ENCODE results near the gene TMUB2. TPM values are rescaled to one million over a fixed set of nuclear protein-coding genes. Genes with fewer than 3 reads are reported as not detected.

TMUB2 gene
- total RNA-seq, 5 donors from 2014 or later (not counting 1 experiment from before 2014, with no cell fraction given), result 42.0 to 46.6 (median 43.0) TPM

DNA sequence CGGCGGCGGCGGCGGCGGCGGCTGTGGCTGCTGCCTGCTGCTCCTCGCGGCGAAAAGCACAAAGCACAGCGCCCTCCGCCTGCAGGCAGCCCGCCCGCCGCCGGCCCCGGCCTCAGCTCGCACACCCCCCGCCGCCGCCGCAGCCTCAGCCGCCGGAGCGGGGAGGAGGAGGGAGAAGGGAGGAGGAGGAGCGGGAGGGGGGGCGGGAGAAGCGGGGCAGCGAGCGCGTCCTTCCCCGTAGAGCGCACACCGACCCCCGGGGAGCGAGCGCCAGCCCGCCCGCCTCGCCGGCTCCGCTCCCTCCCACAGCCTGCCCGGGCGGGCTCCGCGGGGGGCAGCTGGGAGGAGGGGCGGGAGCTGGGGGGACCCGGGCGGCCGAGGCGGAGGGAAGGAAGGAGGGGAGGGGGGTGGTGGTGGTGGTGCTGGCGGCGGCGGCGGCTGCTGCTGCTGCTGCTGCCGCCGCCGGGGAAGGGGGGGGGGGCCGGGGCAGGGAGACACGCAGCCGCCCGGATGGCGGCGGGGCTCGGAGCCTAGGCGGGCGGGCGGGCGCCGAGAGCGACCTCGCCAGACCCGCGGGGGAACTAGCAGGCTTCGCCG is 32.9 kb downstream of the TMUB2 start, which contains the start of gene UBTF:
UBTF (minus strand) TSS at position 60 of the 597 bp plus-strand sequence. CDS start 1,446 bp downstream, outside the sequence.
- ChIA-PET CTCF (interaction anchor here in 1 of 2 donors (0.7 to 2.6 kb wide), 3 partner anchors 9 to 107 kb away, joined by 3 to 12 read pairs (median 3); partner anchors contain the start of gene RUNDC3A), POLR2A (no interaction called here)
- peaks cover 28 to 46% of the 10 kb centered on the region in 2 experiments for H3K4me1 ChIP-seq (ENCODE audit: control insufficient read depth in 1 of 2, extremely low read depth in 1 of 2, insufficient read depth in 2 of 2, low read length in 2 of 2)
- H3K36me3 ChIP-seq (ENCODE audit: control insufficient read depth in 2 of 2, extremely low read depth in 1 of 2, insufficient read depth in 1 of 2, low read length in 1 of 2), result peaks cover 0 to 21% of the 10 kb centered on the region in 2 donors
- peak within 1 kb of the TSS; percentile 87 to 95 for H3K27ac Mint-ChIP-seq
- no peaks in the 10 kb centered on the region for H3K27me3 ChIP-seq (replicated peaks in 1 of 2; ENCODE audit: control insufficient read depth in 2 of 2, extremely low read depth in 1 of 2, insufficient read depth in 2 of 2, low read length in 1 of 2)
- H3K27ac ChIP-seq (ENCODE audit: low read length), result peak within 1 kb of the TSS; percentile 75
- peak; percentile 36 to 46 (median 40) for ATAC-seq (replicated peaks in 1 of 4)
- H3K4me1 Mint-ChIP-seq, result peaks cover 40 to 41% (median 41%) of the 10 kb centered on the region in 3 donors
- 0% methylated on average over 23 of the region's 76 CpGs for WGBS (ENCODE audit: insufficient coverage)
- H3K4me3 Mint-ChIP-seq, result peak within 1 kb of the TSS; percentile 89 to 98 (median 91)
- peaks cover 0 to 1% of the 10 kb centered on the region in 2 donors for H3K27me3 Mint-ChIP-seq
- peak; percentile 43 to 82 (median 71) for DNase-seq
- no peaks in the 10 kb centered on the region for H3K9me3 ChIP-seq
- no peaks in the 10 kb centered on the region for H3K9me3 Mint-ChIP-seq
- peaks cover 22% of the 10 kb centered on the region for H3K36me3 Mint-ChIP-seq
- H3K4me3 ChIP-seq (ENCODE audit: control insufficient read depth in 1 of 2, extremely low read depth in 1 of 2, low read length in 1 of 2), result peak within 1 kb of the TSS; percentile 71 to 86

- H3K36me3 ChIP-seq (ENCODE audit: control insufficient read depth in 2 of 2, extremely low read depth in 1 of 2, insufficient read depth in 1 of 2, low read length in 1 of 2), result peaks cover 0 to 13% of the 10 kb centered on the region in 2 donors
- no peaks in the 10 kb centered on the region for H3K27me3 ChIP-seq (replicated peaks in 1 of 2; ENCODE audit: control insufficient read depth in 2 of 2, extremely low read depth in 1 of 2, insufficient read depth in 2 of 2, low read length in 1 of 2)
- H3K27ac ChIP-seq (ENCODE audit: low read length), result peak overlapping the region; percentile 75
- peaks cover 15% of the 10 kb centered on the region for H3K36me3 Mint-ChIP-seq
- peaks cover 0 to 1% of the 10 kb centered on the region in 2 donors for H3K27me3 Mint-ChIP-seq
- peak overlapping the region; percentile 90 to 95 for H3K27ac Mint-ChIP-seq
- peaks cover 32 to 34% (median 33%) of the 10 kb centered on the region in 3 donors for H3K4me1 Mint-ChIP-seq
- H3K4me1 ChIP-seq (ENCODE audit: control insufficient read depth in 1 of 2, extremely low read depth in 1 of 2, insufficient read depth in 2 of 2, low read length in 2 of 2), result peaks cover 22 to 38% of the 10 kb centered on the region in 2 experiments
- no peaks in the 10 kb centered on the region for H3K9me3 Mint-ChIP-seq
- peak overlapping the region; percentile 93 to 98 (median 97) for H3K4me3 Mint-ChIP-seq
- no peaks in the 10 kb centered on the region for H3K9me3 ChIP-seq
- ChIA-PET CTCF (interaction anchor here in 1 of 2 donors (0.7 to 2.6 kb wide), 5 partner anchors 10 to 125 kb away, joined by 3 to 12 read pairs (median 3); partner anchors contain the start of genes GRN and RUNDC3A), POLR2A (no interaction called here)
- peak; percentile 11 to 37 (median 16) for ATAC-seq (replicated peaks in 1 of 4)
- H3K4me3 ChIP-seq (ENCODE audit: control insufficient read depth in 1 of 2, extremely low read depth in 1 of 2, low read length in 1 of 2), result peak overlapping the region; percentile 71 to 86
- DNase-seq, result peak in 34 of 35 experiments; percentile 21 to 76 (median 52)
- WGBS (ENCODE audit: insufficient coverage), result under 1% methylated on average over 72 of the region's 108 CpGs
Measured at GRCh38 chr17:44220213-44221083, 33.7 kb downstream of the TMUB2 start.

DNA sequence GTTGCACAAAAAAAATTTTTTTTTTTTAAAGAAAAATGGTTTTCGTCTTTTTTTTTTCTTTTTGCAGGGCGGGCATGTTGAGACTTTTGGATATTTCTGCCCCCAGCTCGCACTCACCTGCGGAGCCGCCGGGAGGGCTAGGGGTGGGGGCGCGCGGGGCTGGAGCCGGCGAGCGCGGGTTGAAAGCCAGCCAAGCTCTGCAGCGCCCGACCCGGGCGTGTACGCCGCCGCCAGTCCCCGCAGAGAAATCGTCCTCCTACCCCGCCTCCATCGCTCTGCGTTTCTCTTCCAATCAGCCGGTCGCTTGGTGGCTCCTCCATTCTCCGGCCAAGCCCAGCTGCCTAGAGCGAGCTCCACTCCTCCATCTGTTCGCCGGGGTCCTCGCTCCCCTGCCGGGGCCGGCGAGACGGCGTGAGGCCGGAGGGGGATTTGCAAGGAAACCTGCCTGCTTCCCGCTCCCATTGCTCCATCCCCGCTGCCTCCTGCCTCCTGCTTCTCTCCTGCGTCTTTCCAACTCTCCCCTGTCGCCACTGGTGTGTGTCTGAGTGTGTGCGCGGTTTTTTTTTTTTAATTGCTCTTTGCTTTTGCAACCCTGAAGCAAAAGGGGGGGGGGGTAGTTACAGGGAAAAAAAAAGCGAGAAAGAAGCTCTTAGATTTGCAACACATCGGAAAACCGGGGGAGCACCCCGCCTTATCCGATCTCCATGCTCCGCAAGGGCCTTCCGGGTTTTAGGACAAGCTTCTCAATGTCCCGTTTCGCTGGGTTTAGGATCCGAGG is 34.5 kb downstream of the TMUB2 start:
- peaks cover 7% of the 10 kb centered on the region for H3K36me3 Mint-ChIP-seq

DNA sequence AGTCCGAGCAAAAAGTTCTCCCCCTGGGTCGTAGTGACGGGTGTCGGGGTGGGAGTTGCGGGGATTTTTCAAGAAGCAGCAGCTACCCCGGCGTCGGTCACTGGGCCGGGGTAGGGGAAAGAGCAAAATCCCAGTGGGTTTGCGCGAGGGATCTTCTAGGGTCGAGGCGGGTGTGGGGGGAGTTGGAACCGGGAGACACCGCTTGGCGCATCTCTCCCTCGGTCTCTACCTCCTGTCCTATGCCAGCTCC is 35.0 kb downstream of the TMUB2 start:
- Mint-ChIP-seq H3K9me3 (no peaks in the 10 kb centered on the region), H3K36me3 (peaks cover 2% of the 10 kb centered on the region), H3K4me3 (peak overlapping the region; percentile 93 to 98 (median 97)), H3K27ac (peak overlapping the region; percentile 90 to 94), H3K4me1 (peaks cover 19 to 20% (median 20%) of the 10 kb centered on the region in 3 donors), H3K27me3 (peaks cover 0 to 1% of the 10 kb centered on the region in 2 donors)
- ATAC-seq (replicated peaks in 1 of 4), result no peak
- Histone ChIP-seq H3K27me3 (replicated peaks in 1 of 2; ENCODE audit: control insufficient read depth in 2 of 2, extremely low read depth in 1 of 2, insufficient read depth in 2 of 2, low read length in 1 of 2) (no peaks in the 10 kb centered on the region), H3K4me3 (ENCODE audit: control insufficient read depth in 1 of 2, extremely low read depth in 1 of 2, low read length in 1 of 2) (peak overlapping the region; percentile 71 to 84), H3K36me3 (ENCODE audit: control insufficient read depth in 2 of 2, extremely low read depth in 1 of 2, insufficient read depth in 1 of 2, low read length in 1 of 2) (no peaks in the 10 kb centered on the region), H3K27ac (ENCODE audit: low read length) (peak overlapping the region; percentile 43), H3K4me1 (ENCODE audit: control insufficient read depth in 1 of 2, extremely low read depth in 1 of 2, insufficient read depth in 2 of 2, low read length in 2 of 2) (peaks cover 9 to 25% of the 10 kb centered on the region in 2 experiments), H3K9me3 (no peaks in the 10 kb centered on the region)
- 0% methylated on average over 5 of the region's 17 CpGs for WGBS (ENCODE audit: insufficient coverage)
- DNase-seq, result peak in 1 of 35 experiments; percentile 28
- ChIA-PET CTCF (interaction anchor here (0.5 to 2.6 kb wide), 16 partner anchors 10 to 654 kb away, joined by 3 to 12 read pairs (median 4); partner anchors contain the start of genes FAM171A2 (in 1 of the 2), GRN (in 1 of the 2) and TMUB2 (in 1 of the 2)), POLR2A (interaction anchor here (0.6 to 0.7 kb wide), 6 partner anchors 20 to 296 kb away, joined by 3 to 16 read pairs (median 5); no protein-coding TSS in a partner anchor)

More for the DNA sequence above, 34.5 kb downstream of the TMUB2 start:
- Mint-ChIP-seq H3K27me3 (peaks cover 0 to 1% of the 10 kb centered on the region in 2 donors), H3K27ac (peak overlapping the region; percentile 90 to 94), H3K4me1 (peaks cover 24 to 26% (median 25%) of the 10 kb centered on the region in 3 donors), H3K4me3 (peak overlapping the region; percentile 93 to 98 (median 97)), H3K9me3 (no peaks in the 10 kb centered on the region)
- DNase-seq (peak; percentile 25 to 78 (median 58)), ATAC-seq (replicated peaks in 1 of 4) (peak; percentile 3 to 28 (median 4))
- Histone ChIP-seq H3K27ac (ENCODE audit: low read length) (peak overlapping the region; percentile 43), H3K4me3 (ENCODE audit: control insufficient read depth in 1 of 2, extremely low read depth in 1 of 2, low read length in 1 of 2) (peak overlapping the region; percentile 71 to 84), H3K4me1 (ENCODE audit: control insufficient read depth in 1 of 2, extremely low read depth in 1 of 2, insufficient read depth in 2 of 2, low read length in 2 of 2) (peaks cover 14 to 30% of the 10 kb centered on the region in 2 experiments), H3K9me3 (no peaks in the 10 kb centered on the region), H3K36me3 (ENCODE audit: control insufficient read depth in 2 of 2, extremely low read depth in 1 of 2, insufficient read depth in 1 of 2, low read length in 1 of 2) (peaks cover 0 to 5% of the 10 kb centered on the region in 2 donors), H3K27me3 (replicated peaks in 1 of 2; ENCODE audit: control insufficient read depth in 2 of 2, extremely low read depth in 1 of 2, insufficient read depth in 2 of 2, low read length in 1 of 2) (no peaks in the 10 kb centered on the region)
- ChIA-PET POLR2A (interaction anchor here (0.6 to 0.7 kb wide), 6 partner anchors 20 to 296 kb away, joined by 3 to 16 read pairs (median 5); no protein-coding TSS in a partner anchor), CTCF (interaction anchor here (0.5 to 2.6 kb wide), 17 partner anchors 9 to 654 kb away, joined by 3 to 12 read pairs (median 4); partner anchors contain the start of genes FAM171A2 (in 1 of the 2), GRN (in 1 of the 2) and TMUB2 (in 1 of the 2))
- under 1% methylated on average over 35 of the region's 54 CpGs for WGBS (ENCODE audit: insufficient coverage)

GRCh38 chr17:44222112-44222869 is 35.5 kb downstream of the TMUB2 start:
- H3K4me3 ChIP-seq (ENCODE audit: control insufficient read depth in 1 of 2, extremely low read depth in 1 of 2, low read length in 1 of 2), result peak overlapping the region; percentile 71 to 84
- CTCF ChIA-PET, result interaction anchor here (0.6 to 2.6 kb wide), 14 partner anchors 10 to 655 kb away, joined by 3 to 12 read pairs (median 4); partner anchors contain the start of genes FAM171A2 (in 1 of the 2) and TMUB2 (in 1 of the 2)
- H3K9me3 Mint-ChIP-seq, result no peaks in the 10 kb centered on the region
- peaks cover 14 to 15% (median 15%) of the 10 kb centered on the region in 3 donors for H3K4me1 Mint-ChIP-seq
- H3K4me1 ChIP-seq (ENCODE audit: control insufficient read depth in 1 of 2, extremely low read depth in 1 of 2, insufficient read depth in 2 of 2, low read length in 2 of 2), result peaks cover 4 to 20% of the 10 kb centered on the region in 2 experiments
- peak overlapping the region; percentile 43 for H3K27ac ChIP-seq (ENCODE audit: low read length)
- peak in 11 of 35 experiments; percentile 21 to 63 (median 41) for DNase-seq
- H3K36me3 Mint-ChIP-seq, result no peaks in the 10 kb centered on the region
- H3K4me3 Mint-ChIP-seq, result peak overlapping the region; percentile 93 to 98 (median 97)
- H3K27ac Mint-ChIP-seq, result peak overlapping the region; percentile 90 to 94
- H3K27me3 ChIP-seq (replicated peaks in 1 of 2; ENCODE audit: control insufficient read depth in 2 of 2, extremely low read depth in 1 of 2, insufficient read depth in 2 of 2, low read length in 1 of 2), result no peaks in the 10 kb centered on the region
- POLR2A ChIA-PET, result interaction anchor here (0.6 to 0.7 kb wide), 6 partner anchors 21 to 297 kb away, joined by 3 to 16 read pairs (median 5); no protein-coding TSS in a partner anchor
- H3K9me3 ChIP-seq, result no peaks in the 10 kb centered on the region
- no peak for ATAC-seq (replicated peaks in 1 of 4)
- WGBS (ENCODE audit: insufficient coverage), result 19% methylated on average over 30 of the region's 36 CpGs
- no peaks in the 10 kb centered on the region for H3K36me3 ChIP-seq (ENCODE audit: control insufficient read depth in 2 of 2, extremely low read depth in 1 of 2, insufficient read depth in 1 of 2, low read length in 1 of 2)
- H3K27me3 Mint-ChIP-seq, result peaks cover 0 to 1% of the 10 kb centered on the region in 2 donors
